IPS-20b (cell line): Measurements from ENCODE around the gene HNRNPR.

Experiments used
- H3K27ac ChIP-seq: one replicate; pipeline ENCODE4 v1.5.1; 2013; ENCODE audit warnings: low read length
- H3K27me3 ChIP-seq: 2 replicates; pipeline ENCODE4 v1.6.1; 2013; ENCODE audit warnings: mild to moderate bottlenecking, low read length, inconsistent platforms; ENCODE audit not compliant: insufficient read depth
- H3K36me3 ChIP-seq: 2 replicates; pipeline ENCODE4 v1.6.1; 2013; ENCODE audit warnings: low read depth, mild to moderate bottlenecking, inconsistent platforms, low read length, moderate library complexity; ENCODE audit not compliant: insufficient read depth
- H3K4me1 ChIP-seq: 2 replicates; pipeline ENCODE4 v1.6.1; 2013; ENCODE audit warnings: mild to moderate bottlenecking, control low read depth, inconsistent platforms, low read length, moderate library complexity; ENCODE audit not compliant: insufficient read depth
- H3K4me3 ChIP-seq: 2 replicates; pipeline ENCODE4 v1.5.1; 2013; ENCODE audit warnings: mild to moderate bottlenecking, low read length, inconsistent platforms
- H3K9ac ChIP-seq: 2 replicates; pipeline ENCODE4 v1.6.1; 2013; ENCODE audit warnings: low read depth, mild to moderate bottlenecking, inconsistent platforms, low read length, moderate library complexity
- H3K9me3 ChIP-seq: 2 replicates; pipeline ENCODE4 v1.6.1; 2013; ENCODE audit warnings: mild to moderate bottlenecking, low read depth, low read length, inconsistent platforms; ENCODE audit not compliant: insufficient read depth

The HNRNPR gene

GRCh38 chr1:23367451-23367790 is 23.3 kb upstream of the HNRNPR start:
- H3K9ac ChIP-seq = peak overlapping the region; percentile 47; the same call in 1 of the 2 replicates
- peaks cover 6% of the 10 kb centered on the region for H3K36me3 ChIP-seq
- H3K27ac ChIP-seq = no peak overlapping the region
- H3K9me3 ChIP-seq = peaks cover 21% of the 10 kb centered on the region
- peaks cover 86% of the 10 kb centered on the region for H3K27me3 ChIP-seq
- H3K4me3 ChIP-seq = peak overlapping the region; percentile 99
- peaks cover 19% of the 10 kb centered on the region for H3K4me1 ChIP-seq

DNA sequence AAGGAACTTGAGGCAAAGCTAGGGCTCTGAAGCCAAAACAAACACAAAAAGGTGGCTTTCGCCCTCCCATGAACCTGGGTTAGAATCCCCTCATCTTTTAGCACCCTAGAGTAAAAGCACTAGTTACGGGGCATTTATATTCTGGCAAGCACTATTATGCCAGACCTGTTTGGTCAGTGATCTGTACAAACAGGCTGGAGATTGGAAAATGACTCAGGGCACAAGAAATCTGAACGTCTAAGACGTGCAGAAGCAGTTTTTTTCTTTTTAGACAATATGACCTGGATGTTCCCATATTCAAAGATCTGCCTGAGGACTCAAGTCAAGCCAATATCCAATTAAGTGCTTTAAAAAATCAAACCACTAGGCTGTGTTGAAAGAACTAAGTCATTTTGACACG is 22.5 kb upstream of the HNRNPR start:
- Histone ChIP-seq H3K9ac (no peak overlapping the region), H3K36me3 (peaks cover 14% of the 10 kb centered on the region), H3K9me3 (peaks cover 29% of the 10 kb centered on the region), H3K27ac (no peak overlapping the region), H3K27me3 (peaks cover 86% of the 10 kb centered on the region), H3K4me1 (peaks cover 14% of the 10 kb centered on the region), H3K4me3 (no peak overlapping the region)

GRCh38 chr1:23366146-23366545 is 22.1 kb upstream of the HNRNPR start:
- Histone ChIP-seq H3K36me3 (peaks cover 19% of the 10 kb centered on the region), H3K4me3 (no peak overlapping the region; the same call in 1 of the 2 replicates), H3K9me3 (peaks cover 34% of the 10 kb centered on the region), H3K27me3 (peaks cover 86% of the 10 kb centered on the region), H3K27ac (no peak overlapping the region), H3K4me1 (peaks cover 10% of the 10 kb centered on the region), H3K9ac (no peak overlapping the region)

GRCh38 chr1:23362218-23362713 is 18.2 kb upstream of the HNRNPR start:
- Histone ChIP-seq H3K27ac (no peak overlapping the region), H3K9me3 (peaks cover 52% of the 10 kb centered on the region), H3K9ac (no peak overlapping the region), H3K27me3 (peaks cover 94% of the 10 kb centered on the region), H3K4me3 (no peak overlapping the region; the same call in 1 of the 2 replicates), H3K4me1 (no peaks in the 10 kb centered on the region), H3K36me3 (peaks cover 20% of the 10 kb centered on the region)

DNA sequence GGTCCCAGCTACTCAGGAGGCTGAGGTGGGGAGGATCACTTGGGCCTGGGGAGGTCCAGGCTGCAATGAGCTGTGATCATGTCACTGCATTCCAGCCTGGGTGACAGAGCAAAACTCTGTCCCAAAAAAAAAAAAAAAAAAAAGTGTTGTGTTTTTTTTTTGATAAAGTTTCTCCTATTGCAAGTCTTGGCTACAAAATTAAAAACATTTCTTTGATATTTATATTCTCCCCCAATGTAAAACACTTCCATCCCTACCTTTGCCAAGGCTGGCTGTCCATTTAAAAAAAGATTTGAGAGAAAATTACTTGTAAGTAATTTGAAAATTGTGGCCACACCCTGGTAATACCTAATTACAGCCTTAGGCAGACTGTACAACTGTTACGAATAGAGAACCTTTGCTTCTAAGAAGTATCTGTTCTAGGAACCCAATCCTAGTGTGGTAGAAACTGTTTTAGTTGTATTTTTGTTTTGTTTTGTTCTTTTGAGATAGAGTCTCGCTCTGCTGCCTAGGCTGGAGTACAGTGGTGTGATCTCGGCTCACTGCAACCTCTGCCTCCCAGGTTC is 14.3 kb upstream of the HNRNPR start:
- Histone ChIP-seq H3K9ac (no peak overlapping the region), H3K27me3 (peaks cover 100% of the 10 kb centered on the region), H3K36me3 (peaks cover 20% of the 10 kb centered on the region), H3K27ac (no peak overlapping the region), H3K4me1 (no peaks in the 10 kb centered on the region), H3K4me3 (no peak overlapping the region), H3K9me3 (peaks cover 41% of the 10 kb centered on the region)

GRCh38 chr1:23357138-23357908 is 13.2 kb upstream of the HNRNPR start:
- Histone ChIP-seq H3K27ac (no peak overlapping the region), H3K4me3 (no peak overlapping the region), H3K27me3 (peaks cover 100% of the 10 kb centered on the region), H3K9ac (no peak overlapping the region), H3K4me1 (no peaks in the 10 kb centered on the region), H3K9me3 (peaks cover 30% of the 10 kb centered on the region), H3K36me3 (peaks cover 13% of the 10 kb centered on the region)

GRCh38 chr1:23356471-23357137 is 12.5 kb upstream of the HNRNPR start:
- Histone ChIP-seq H3K9ac (no peak overlapping the region), H3K4me1 (no peaks in the 10 kb centered on the region), H3K4me3 (no peak overlapping the region), H3K36me3 (peaks cover 6% of the 10 kb centered on the region), H3K9me3 (peaks cover 23% of the 10 kb centered on the region), H3K27ac (no peak overlapping the region), H3K27me3 (peaks cover 100% of the 10 kb centered on the region)

DNA sequence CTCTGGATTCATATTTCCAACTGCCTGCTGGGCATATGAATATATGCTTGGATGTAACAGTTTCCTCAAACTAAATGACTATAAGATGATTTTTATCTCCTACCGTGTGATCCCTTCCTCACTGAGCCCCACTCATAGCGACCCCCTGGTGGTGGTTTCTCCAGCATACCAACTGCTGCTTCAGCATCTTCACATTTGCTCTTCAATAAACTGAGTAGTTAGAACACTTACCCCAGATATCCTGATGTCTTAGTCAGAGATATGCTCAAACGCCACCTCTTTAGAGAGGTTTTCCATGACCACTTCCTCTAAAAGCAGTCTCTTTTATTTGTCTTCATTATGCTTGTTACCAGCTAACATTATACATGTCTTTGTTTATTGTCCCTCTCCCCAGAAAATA is 10.2 kb upstream of the HNRNPR start:
- H3K27ac ChIP-seq = no peak overlapping the region
- no peaks in the 10 kb centered on the region for H3K36me3 ChIP-seq
- no peaks in the 10 kb centered on the region for H3K9me3 ChIP-seq
- no peaks in the 10 kb centered on the region for H3K4me1 ChIP-seq
- H3K4me3 ChIP-seq = no peak overlapping the region
- H3K9ac ChIP-seq = no peak overlapping the region
- H3K27me3 ChIP-seq = peaks cover 100% of the 10 kb centered on the region

- no peak overlapping the region for H3K27ac ChIP-seq
- no peaks in the 10 kb centered on the region for H3K4me1 ChIP-seq
- no peak overlapping the region for H3K9ac ChIP-seq
- H3K4me3 ChIP-seq = no peak overlapping the region
- H3K9me3 ChIP-seq = no peaks in the 10 kb centered on the region
- H3K36me3 ChIP-seq = no peaks in the 10 kb centered on the region
- peaks cover 100% of the 10 kb centered on the region for H3K27me3 ChIP-seq
Observed at GRCh38 chr1:23352096-23352695, 8.1 kb upstream of the HNRNPR start.

DNA sequence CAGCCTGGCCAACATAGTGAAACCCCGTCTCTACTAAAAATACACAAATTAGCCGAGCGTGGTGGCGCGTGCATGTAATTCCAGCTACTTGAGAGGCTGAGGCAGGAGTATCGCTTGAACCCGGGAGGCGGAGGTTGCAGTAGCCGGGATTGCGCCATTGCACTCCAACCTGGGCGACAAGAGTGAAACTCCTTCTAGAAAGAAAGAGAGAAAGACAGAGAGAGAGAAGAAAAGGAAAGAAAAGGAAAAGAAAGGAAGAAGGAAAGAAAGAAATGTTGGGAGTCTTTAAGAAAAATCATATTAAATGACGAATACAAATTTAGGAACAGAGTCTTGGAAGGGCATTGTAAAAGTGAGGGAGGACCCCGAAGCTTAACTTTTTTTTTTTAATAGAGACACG is 1.8 kb upstream of the HNRNPR start:
- Histone ChIP-seq H3K9me3 (no peaks in the 10 kb centered on the region), H3K4me3 (no peak overlapping the region), H3K9ac (no peak overlapping the region), H3K36me3 (no peaks in the 10 kb centered on the region), H3K4me1 (peaks cover 12% of the 10 kb centered on the region; the same call in 1 of the 2 replicates), H3K27ac (no peak overlapping the region), H3K27me3 (peaks cover 53% of the 10 kb centered on the region)

DNA sequence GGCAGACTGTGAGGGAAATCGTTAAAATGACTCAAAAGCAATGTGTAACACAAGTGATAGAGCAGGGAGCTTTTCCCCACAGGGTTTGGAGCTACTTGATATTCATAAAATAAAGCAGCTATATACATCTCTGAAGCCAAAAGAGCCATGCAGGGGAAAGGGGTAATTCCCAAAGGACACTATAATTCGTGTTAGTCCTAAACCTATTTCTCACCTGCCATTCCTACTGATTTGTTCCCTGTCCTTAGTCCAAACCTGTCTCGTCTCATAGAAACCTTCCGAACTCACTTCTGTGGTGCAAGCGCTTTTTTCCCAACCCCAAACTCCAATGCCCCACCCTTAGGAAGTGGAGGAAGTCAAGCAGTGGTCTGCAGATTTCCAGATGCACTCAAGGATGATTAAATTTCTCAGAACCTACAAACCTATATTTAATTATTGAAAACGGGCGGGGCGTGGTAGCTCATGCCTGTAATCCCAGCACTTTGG is 946 bp upstream of the HNRNPR start:
- Histone ChIP-seq H3K4me3 (peak overlapping the region; percentile 84), H3K4me1 (peaks cover 21% of the 10 kb centered on the region; the same call in 1 of the 2 replicates), H3K36me3 (peaks cover 4% of the 10 kb centered on the region; the same call in 1 of the 2 replicates), H3K9ac (peak overlapping the region; percentile 88; the same call in 1 of the 2 replicates), H3K9me3 (no peaks in the 10 kb centered on the region), H3K27ac (peak overlapping the region; percentile 22), H3K27me3 (peaks cover 44% of the 10 kb centered on the region)
